Measurements from ENCODE around the gene PSD2.

PSD2 gene

DNA sequence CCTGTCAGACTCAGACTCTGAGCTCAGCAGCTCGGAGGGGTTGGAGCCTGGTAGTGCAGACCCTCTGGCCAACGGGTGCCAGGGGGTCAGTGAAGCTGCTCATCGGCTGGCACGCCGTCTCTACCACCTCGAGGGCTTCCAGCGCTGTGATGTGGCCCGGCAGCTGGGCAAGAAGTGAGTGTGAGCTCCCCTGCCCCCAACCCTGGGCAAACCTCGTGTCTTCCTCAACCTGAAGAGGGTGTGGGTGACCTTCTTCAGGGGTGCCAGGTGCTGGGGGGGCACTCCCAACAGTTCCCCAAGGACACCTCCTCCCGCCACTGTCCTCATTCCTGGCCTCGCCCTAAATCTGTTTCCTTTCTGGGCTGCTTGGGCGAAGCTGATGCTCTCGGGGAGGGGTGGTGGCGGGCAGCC, 18.6 kb downstream of the PSD2 start:
- TF ChIP-seq, protein P1, sequence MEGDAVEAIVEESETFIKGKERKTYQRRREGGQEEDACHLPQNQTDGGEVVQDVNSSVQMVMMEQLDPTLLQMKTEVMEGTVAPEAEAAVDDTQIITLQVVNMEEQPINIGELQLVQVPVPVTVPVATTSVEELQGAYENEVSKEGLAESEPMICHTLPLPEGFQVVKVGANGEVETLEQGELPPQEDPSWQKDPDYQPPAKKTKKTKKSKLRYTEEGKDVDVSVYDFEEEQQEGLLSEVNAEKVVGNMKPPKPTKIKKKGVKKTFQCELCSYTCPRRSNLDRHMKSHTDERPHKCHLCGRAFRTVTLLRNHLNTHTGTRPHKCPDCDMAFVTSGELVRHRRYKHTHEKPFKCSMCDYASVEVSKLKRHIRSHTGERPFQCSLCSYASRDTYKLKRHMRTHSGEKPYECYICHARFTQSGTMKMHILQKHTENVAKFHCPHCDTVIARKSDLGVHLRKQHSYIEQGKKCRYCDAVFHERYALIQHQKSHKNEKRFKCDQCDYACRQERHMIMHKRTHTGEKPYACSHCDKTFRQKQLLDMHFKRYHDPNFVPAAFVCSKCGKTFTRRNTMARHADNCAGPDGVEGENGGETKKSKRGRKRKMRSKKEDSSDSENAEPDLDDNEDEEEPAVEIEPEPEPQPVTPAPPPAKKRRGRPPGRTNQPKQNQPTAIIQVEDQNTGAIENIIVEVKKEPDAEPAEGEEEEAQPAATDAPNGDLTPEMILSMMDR (IDR thresholded peaks at IDR 0.05; ENCODE audit: insufficient read depth, missing control alignments): no peak
- no peak for DNase-seq (ENCODE audit: insufficient read length, low spot score)
- FAIRE-seq: no peak

DNA sequence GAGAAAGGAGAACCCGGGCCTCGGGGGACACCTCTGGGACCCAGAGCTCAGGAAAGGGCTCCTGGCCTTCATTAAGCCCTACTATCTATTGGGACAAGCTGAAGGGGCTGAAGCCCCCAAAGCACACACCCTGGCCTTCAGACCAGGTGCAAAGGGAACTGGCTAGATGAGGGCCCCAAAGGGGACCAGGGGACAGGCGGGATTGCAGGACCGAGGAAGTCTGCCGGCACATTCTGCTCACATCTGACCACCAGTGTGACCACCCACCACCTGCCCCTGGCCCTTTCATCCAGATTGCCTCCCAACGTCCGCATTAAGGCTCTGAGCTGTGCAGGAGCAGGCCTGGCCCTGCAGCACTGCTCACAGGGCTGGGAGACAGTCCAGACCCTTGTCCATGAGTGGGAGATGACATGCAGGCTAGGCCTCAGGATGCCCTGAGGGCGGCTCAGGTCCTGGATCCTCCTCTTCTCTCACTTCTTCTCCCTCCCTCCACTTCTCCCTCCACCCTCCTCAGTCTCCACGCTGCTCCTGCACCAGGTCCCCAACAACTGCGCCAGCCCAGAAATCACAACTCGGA, 19.2 kb downstream of the PSD2 start:
- TF ChIP-seq, protein P1 (IDR thresholded peaks at IDR 0.05; ENCODE audit: insufficient read depth, missing control alignments): no peak
- no peak for FAIRE-seq

DNA sequence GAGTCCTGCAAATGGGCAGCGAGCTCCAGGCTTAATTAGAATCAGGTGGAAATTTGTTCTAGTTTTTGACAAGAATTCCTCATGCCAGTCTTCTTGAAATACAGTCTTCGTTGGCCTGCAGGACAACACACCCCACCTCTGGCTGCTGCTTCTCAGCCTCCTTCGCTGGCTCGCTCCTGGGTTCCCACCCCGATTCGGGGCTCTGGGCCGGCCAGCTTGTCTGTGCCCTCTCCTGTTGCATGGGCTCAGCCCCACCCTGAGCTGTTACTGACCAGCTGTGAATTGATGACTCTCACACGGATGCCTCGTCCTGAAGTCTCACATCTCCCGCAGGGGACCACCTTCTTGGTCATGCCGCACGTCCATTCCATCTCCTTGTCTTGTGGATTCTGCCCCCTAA, 21.0 kb downstream of the PSD2 start:
- TF ChIP-seq, protein P1 (IDR thresholded peaks at IDR 0.05; ENCODE audit: insufficient read depth, missing control alignments): no peak
- no peak for FAIRE-seq
- no peak for DNase-seq (ENCODE audit: insufficient read length, low spot score)

More for the DNA sequence above, 19.2 kb downstream of the PSD2 start:
- DNase-seq (ENCODE audit: insufficient read length, low spot score): no peak

DNA sequence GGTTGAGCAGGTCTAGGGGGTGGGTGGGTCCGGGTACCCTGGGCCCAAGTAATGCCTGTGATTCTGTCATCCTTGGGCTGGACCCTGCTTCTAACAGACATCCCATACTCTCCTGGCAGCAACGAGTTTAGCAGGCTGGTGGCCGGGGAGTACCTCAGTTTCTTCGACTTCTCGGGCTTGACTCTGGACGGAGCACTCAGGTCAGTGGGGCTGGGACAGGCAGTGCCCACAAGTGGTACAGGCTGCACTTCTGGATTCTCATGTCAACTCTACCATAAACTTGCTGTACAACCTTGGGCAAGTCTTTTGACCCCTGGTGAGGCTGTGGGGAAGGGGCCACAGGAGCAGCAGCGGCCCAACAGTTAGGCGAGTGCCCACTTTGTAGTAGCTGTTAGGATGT, 21.8 kb downstream of the PSD2 start:
- DNase-seq (ENCODE audit: insufficient read length, low spot score): no peak
- no peak for FAIRE-seq
- TF ChIP-seq, protein P1 (IDR thresholded peaks at IDR 0.05; ENCODE audit: insufficient read depth, missing control alignments): no peak

DNA sequence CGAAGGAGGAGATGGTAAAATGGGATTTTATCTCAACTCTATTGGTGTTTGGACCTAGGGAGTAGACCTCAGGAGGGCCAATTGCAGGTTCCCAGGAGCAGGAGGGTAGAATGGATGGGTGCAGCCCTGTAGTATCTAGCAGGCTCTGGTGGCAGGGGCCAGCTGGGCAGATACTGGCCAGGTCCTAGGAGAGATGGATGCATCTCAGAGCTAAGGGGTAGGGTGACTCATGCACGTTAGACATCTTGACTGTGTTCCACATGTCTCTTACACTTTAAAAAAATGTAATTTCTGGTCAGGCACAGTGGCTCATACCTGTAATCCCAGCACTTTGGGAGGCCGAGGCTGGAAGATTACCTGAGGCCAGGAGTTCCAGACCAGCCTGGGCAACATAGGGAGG, 22.4 kb downstream of the PSD2 start:
- no peak for DNase-seq (ENCODE audit: insufficient read length, low spot score)
- FAIRE-seq: no peak
- TF ChIP-seq, protein P1 (IDR thresholded peaks at IDR 0.05; ENCODE audit: insufficient read depth, missing control alignments): no peak

DNA sequence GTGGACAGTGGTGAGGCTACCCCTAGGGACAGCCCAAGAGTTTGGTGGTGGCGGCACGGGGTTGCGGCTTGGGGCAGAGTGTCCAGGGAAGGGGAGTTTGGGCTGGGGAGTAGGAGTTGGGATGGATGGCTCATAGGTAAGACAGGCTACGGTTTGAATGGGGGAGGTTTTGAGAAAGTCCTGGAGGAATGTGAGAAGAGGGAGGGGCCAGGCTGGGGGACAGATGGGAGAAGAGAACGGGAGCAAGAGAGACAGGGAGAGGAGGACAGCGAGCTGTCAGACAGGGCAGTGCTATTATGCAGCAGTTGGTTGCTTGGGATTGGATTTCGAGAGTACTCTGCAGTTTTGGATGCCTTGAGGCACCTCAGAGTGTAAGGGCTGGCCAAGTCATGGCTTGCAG, 24.5 kb downstream of the PSD2 start:
- FAIRE-seq (no peak), DNase-seq (ENCODE audit: insufficient read length, low spot score) (no peak)
- TF ChIP-seq, protein P1 (IDR thresholded peaks at IDR 0.05; ENCODE audit: insufficient read depth, missing control alignments): no peak

DNA sequence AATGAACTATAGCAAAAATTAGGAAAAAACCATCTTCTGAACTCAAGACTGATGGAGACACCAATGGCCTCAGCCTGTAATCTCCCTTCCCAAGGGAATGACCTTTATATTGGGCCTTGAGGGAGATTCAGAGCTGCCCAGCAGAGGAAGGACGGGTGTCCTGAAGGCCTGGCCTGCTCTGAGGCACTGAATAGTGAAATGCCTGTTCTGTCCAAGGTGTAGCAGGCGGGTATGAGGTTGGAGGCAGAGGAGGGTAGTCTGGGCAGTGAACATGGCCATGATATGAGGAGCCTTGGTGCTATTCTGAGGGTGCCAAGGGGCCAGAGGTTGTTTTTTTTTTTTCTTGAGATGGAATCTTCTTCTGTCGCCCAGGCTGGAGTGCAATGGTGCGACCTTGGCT, 25.0 kb downstream of the PSD2 start:
- TF ChIP-seq, protein P1 (IDR thresholded peaks at IDR 0.05; ENCODE audit: insufficient read depth, missing control alignments): no peak
- DNase-seq (ENCODE audit: insufficient read length, low spot score) (no peak), FAIRE-seq (no peak)
